Measurements from ENCODE around the gene LRP1B.
"Not testable (repeated sequence)": the region's sequence is repeated elsewhere in the genome, so short reads cannot be mapped to it uniquely, and the experiment has no call there.

LRP1B gene

DNA sequence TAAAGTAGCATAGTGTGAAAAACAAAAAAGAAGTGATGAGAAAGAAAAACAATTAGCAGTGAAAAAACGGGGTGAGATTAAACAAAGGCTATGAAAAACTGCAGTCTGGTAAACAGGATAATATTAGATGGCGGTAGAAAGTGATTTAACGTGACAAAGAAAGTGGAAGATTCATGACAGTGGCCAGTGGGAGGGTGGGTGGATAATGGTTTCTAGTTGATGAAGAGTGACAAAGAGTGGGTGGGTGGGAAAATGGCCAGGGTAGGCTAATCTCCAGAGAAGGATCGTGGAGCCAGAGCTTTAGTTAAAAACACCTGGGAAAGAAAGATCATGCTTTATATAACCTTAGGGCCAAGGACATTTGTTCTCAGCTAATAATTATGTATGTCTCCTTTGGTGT is 1667.8 kb downstream of the LRP1B start:
- DNase-seq = no peak

DNA sequence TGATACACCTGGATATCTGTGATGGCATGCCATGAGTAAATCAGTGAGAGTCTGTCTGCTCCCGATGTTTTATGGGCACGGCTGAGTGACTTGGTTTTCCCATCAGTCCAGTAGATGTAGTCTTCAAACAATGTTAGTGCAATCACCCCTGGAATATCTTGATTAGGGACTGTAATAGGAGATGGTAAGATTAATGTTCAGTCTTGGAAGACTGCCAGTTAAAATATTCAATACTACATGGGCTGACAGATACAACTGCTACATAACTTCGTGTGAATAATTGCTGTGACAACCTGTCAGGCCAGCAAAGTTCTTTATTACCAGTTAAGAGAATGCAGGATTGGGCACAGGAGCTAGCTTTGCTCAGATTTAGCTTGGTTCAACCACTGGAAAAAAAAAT is 1673.3 kb downstream of the LRP1B start:
- DNase-seq = no peak

DNA sequence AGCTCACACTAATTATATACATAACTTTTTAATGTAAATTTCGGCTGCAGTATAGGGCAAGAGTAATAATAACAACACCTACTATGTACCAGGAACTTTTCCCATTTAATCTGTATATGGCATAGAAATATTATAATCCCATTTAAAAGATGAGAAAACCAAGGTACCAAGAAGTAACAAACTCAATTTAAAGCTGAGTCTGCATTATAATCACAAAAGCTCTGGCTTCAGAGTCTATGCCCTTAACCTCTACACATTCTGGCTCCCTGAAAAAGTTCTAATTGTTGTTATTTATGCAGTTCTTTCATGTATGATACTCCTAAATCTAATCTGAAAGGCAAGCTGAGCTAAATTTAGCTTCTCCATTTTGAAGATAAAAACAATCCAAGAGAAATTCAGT is 1675.5 kb downstream of the LRP1B start:
- DNase-seq = no peak

DNA sequence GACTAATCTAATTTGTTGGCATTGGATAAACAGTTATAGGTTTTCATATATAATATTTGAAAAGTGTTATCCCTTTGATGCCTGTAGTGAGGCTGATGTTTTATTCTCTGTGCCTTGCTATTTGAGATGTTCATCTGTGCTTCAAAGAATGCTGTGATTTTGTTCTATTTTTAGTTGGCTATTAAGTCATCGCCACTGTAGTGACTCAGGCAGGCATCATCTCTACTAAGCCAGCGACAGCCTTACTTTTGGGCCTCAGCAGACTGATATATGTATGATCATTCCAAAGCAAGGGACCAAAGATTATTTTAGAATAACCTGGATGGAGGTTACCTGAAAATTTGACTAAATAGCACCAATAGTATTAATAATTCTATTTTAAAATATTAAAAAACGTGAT is 1676.1 kb downstream of the LRP1B start:
- DNase-seq = no peak

DNA sequence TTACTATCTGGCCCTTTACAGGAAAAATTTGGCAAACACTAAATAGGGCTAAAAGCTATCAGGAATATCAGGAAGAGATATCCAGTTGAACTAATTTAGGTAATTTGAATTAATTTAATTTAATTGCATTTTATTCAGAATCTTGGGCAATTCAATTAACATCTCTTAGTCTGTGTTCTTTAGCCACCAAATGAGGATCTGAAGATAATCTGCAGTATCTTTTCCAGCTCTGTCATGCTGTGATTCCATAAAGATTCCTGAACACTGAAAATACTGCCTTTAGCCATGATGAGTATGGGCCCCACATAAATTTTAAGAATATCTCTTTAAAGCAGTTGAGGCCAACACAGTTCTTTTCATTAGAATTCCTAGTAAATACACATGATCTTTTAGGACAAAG is 1679.5 kb downstream of the LRP1B start:
- no peak for DNase-seq

DNA sequence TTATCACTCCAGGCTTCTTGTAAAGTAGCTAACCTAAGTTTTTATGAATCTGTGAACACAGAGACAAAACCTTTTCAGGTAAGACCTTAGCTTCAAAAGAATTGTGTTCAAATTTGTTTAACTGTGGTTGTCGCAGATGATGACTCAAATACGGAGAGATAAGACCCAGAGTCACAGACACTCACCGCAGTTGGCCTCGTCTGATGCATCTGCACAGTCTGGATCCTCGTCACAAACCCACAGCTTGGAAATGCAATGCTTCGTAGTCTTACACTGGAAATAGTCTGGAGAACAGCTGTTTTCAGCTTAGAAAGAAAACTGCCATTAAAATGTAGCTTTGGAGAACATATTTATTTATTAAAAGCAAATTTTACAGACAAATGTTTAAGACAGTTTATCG is 1688.5 kb downstream of the LRP1B start:
- no peak for DNase-seq

DNA sequence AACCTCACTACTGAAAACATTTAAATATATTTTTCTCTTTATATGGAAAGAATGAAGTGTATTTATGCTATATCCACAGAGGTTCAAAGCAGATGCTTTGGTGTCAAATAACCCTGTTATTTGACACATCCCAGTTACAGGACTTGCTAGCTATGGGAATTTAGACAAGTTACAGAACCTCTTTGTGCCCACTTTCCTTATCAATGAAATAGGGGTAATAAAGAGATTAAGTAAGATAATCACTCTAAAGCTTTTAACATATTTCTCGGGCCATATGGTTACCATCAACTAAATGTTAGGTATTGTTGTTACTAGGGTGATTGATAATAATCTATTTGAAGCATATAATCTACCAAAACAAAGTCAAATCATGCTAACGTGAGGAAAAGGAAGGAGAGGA is 1690.0 kb downstream of the LRP1B start:
- DNase-seq = no peak

DNA sequence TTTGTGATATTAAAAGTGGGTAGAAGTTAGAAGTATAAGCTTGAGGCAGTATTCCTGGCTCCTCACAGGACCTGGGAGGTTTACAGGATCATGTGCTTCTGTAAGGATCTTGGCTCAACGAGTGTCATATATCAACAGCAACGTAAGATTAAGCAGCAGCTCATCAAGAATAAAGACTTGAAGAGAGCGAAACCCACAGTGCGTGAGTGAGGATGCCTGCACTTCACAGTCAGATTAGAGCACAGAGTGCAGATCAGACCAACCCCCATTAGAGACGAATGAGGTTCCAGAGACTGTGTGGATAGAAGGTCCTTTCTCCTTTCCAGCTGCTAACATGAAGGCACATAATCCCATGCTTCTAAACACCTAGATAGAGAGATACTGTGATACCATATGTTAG is 1693.9 kb downstream of the LRP1B start:
- DNase-seq = no peak

DNA sequence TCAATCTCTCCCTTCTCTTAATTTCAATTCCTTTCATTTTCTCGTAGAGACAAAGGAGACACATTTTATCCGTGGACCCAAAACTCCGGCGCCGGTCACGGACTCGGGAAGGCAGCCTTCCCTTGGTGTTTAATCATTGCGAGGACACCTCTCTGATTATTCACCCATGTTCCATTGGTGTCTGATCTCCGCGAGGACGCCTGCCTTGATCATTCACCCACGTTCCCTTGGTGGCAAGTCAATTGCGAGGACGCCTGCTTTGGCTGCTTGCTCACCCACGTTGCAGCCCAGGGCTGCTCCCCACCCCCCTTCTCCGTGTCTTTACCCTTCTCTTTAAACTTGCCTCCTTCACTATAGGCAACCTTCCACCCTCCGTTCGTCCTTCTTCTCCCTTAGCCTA is 1703.8 kb downstream of the LRP1B start:
- DNase-seq = not testable (repeated sequence)

DNA sequence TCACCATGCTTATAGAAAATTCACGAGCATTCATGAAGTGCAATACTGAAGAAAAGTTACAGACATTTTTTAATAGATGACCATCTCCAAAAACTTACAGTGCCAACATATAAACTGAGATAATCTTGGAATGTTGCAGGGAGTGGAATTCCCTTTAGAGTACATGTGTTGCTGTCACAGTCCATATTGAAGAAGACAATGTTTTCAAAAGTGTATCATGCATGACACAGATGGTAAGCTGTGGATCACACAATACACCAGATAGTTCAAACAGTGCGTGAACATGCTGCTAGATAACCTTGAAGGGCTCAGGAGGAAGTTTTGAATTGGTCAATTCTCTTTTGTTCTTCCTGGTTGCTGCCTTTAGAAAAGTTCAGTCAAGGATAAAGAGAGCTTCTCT is 1706.3 kb downstream of the LRP1B start:
- no peak for DNase-seq

DNA sequence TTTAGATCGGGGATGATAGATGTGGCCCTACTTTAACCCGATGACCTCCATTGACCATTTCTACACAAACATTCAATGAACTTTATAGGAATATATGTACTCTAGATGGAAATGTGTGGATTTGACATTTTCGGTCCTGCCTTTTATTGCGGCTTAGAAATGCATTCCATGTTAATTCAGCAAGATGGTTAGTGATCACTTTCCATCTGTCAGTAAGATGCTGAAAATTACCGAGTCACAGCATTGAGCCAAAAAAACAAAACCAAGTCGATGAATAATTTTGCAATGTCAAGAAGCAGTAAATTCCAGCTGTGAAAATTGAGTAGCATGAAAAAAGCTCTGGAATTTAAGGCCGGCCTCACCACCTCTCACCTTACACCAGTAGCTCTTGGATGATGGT is 1708.1 kb downstream of the LRP1B start:
- DNase-seq = no peak

DNA sequence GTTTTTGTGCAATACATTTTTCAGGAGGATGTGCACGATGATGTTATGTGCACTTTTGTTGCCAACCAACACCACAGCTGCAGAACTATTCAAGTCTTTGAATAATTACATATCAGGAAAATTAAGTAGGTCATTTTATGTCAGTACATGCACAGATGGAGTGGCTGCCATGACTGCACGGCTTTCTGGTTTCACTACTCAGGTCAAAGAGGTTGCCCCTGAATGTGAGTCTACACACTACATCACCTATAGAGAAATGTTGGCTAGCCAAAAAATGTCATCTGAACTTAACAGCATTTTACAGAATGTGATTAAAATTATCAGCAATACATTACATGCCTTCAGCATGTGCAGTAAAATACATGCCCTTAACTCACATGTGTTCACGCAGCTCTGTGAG is 1713.3 kb downstream of the LRP1B start:
- DNase-seq = no peak

DNA sequence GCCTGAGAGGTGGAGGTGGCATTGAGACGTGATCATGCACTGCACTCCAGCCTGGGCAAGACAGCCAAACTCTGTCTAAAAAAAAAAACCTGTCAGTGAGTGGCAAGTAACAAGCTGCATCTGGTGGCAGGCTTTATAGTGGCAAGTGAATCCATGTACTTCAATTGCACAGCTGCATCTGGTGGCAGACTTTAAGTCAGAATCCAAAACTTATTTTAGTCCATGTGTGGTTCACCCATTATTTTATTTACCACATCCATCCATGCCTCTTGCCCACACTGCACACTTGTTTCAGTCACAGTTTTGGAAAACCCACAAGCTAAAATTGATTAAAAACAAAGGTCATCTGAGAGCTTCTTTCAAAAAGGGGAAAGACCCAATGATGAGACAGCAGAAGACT is 1714.2 kb downstream of the LRP1B start:
- no peak for DNase-seq

DNA sequence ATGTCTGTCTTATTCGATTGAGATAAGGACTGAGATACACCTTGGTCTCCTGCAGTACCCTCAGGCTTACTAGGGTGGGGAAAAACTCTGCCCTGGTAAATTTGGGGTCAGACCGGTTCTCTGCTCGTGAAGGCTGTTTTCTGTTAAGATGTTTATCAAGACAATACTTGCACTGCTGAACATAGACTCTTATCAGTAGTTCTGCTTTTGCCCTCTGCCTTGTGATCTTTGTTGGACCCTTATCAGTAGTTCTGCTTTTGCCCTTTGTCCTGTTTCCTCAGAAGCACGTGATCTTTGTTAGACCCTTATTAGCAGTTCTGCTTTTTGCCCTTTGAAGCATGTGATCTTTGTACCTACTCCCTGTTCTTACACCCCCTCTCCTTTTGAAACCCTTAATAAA is 1715.8 kb downstream of the LRP1B start:
- not testable (repeated sequence) for DNase-seq

DNA sequence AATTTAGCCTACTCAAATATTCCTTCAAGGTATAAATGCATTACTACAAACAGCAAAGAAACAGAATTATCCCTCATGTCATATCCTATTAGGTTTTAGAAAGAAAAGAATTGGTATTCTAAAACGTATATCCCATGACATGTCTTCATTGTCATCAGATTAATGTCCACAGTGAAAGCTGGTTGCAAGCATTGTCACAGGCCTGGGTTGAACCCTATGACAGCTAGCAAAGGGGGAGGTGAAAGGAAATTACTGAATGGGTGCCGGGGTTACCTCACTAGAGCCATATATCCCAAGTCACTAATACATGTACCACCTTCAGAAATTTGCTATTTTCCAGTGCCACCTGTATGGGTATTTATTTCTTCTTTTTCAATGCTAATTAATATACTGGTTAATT is 1720.1 kb downstream of the LRP1B start:
- no peak for DNase-seq

DNA sequence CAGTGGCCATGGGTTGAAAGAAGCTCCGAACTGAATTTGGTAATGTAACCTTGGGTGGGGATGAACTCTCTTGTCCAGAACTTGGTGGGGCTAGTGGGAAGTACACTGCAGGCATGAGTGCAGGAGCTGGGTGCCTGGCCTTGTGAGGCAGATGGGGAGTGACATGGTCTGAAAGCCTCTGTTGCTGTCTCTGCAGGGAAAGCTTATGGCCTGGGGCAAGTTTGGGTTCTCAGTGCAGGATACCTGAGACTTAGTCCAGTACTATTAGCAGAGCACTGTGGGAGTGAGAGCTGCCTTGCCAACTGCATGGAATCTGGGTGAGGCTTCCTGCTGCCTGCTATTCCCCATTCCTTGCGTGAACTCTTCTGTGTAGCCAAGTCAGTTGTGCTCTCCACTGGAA is 1729.8 kb downstream of the LRP1B start:
- no peak for DNase-seq

DNA sequence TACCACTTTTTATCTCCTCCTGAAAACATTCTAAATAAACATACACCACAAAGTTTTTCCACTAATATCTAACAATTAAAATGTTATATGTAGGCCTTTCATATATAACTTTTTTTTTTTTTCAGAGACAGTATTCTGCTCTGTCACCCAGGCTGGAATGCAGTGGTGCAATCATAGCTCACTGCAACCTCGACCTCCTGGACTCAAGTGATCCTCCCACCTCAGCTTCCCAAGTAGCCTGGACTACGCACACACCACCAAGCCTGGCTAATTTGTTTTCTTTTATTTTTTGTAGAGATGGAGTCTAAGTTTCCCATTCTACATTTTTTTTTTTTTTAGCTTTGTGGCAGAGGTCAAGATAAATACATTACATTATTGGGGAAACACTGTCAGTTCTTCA is 1738.0 kb downstream of the LRP1B start:
- DNase-seq = no peak

DNA sequence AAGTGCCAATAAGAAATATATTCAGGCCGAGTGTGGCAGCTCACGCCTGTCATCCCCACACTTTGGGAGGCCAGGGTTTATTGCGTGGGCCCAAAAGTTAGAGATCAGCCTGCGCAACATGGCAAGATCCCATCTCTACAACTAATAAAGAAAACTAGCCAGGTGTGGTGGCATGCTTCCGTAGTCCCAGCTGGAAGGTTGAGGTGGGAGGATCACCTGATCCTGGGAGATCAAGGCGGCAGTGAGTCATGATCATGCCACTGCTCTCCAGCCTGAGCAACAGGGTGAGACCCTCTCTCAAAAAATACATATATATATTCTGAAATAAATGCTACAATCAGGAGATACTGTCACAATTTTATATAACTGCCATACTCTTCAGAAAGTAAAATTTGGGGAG is 1745.9 kb downstream of the LRP1B start:
- DNase-seq = no peak

DNA sequence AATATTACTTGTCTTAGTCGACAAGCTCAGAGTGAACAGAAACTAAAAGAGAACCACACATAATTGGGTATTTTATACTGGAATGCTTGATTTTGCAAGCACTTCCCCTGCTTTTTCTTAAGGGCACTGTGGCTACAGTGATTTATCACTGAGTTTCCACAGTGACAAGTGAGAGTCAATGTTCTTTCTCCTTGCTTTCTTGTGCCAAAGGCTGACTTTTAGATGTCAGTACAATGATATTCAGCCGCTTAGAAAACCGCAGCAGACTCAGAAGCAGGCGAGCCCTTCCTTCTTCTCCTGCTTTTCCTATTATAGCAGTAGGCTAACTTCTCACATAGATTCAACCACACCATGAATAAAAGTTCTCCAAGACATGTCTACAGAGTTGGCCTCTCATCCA is 1747.0 kb downstream of the LRP1B start:
- no peak for DNase-seq

DNA sequence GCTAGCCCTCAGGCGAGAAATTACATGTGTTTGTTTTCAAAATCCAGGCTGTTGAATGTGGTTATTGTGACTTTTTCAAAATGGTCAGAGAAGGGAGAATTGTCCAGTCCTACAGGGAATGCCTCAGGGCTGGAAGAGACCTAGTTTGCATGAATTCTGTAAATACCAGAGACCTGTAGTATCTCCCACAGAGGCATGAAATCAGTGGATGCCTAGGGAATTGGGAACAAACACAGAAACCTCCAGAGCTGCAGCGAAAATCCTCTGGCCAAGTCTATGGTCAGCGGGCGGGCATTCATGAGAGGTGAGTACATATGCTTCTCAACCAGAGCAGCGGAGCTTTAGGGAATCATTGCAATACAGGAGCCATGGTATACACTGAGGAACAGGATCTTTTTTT is 1754.1 kb downstream of the LRP1B start:
- no peak for DNase-seq

DNA sequence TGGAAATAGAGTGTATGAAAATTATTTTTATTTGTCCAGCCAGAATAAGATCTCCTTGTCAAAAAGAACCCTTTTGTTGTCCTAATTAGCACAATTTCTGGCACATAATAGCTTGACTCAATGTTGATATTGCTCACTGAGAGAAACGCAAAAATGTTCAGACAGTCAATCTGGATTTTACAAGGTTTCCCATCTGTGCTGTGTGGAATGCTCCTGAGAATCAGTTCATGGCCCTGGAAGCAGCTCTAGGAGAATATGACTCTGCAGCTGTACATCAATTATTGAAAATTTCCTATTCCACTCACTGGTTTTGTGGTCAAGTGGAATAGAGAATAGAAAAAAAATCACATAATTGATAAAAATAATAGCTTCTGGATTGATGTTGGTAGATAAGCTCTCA is 1767.7 kb downstream of the LRP1B start:
- DNase-seq = no peak

DNA sequence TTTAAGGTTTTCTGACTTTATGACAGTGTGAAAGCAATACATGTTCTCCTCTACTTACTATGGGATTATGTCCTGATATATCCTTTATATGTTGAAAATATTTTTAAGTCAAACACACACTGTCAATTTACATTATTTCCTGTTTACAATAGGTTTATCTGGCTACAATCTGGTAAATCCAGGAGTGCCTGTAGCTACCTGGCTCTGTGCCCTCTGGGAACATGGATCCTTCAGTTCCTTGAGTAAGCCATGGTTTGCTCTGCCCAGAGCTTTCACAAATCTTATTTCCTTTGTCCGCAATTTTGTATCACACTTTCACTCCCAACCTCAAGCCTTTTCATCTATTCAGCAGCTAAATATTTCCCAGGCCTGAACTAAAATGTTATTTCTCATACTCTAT is 1768.5 kb downstream of the LRP1B start:
- no peak for DNase-seq

DNA sequence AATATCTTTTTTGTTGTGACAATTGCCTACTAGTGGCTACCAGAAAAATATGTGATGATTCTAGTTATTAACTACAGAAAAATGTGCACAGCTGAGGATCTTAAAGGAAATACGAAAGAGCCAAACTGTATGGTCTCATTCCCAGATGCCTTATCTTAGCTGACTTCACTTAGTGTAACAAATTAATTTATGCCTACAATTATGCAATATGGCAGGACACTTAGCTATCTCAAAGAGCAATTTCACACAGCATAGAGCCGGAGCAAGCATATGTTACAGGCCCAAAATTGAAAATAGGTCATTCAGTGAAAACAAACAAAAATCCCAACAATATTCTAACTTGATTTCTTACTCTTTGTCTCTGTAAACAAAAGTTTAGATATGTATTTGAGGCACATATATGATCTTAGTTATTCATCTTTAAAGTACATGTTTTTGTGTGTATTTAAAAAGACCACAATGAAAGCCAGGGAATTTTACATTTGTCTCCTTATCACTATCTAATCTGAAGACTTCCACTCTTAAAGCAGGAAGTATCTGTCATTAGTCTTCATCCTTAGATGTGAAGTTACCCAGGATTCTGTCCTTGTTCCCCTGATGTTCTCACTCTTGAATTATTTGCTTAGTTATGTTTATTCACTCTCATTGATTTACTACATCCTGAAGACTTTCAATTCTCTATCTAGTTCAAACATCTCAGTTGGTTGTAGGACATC is 1771.6 kb downstream of the LRP1B start:
- DNase-seq = no peak

DNA sequence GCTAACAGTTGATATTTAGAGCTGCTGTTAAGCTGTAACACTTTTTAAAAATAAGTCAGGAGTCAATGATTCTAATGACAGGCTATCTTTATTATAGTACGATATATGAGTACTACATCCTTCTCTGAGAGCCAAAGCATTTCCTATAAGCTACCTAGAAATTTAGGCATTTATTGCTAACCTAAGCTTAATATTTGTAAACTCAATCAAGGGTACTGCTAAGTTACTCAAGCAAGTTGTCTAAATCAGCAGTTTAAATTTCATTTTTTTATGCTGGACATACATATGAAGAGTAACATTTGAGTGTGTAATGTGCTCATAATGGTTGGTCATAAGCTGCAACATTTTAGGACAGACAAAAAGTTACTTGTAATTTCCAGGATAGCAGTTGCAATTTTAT is 1774.1 kb downstream of the LRP1B start:
- no peak for DNase-seq

DNA sequence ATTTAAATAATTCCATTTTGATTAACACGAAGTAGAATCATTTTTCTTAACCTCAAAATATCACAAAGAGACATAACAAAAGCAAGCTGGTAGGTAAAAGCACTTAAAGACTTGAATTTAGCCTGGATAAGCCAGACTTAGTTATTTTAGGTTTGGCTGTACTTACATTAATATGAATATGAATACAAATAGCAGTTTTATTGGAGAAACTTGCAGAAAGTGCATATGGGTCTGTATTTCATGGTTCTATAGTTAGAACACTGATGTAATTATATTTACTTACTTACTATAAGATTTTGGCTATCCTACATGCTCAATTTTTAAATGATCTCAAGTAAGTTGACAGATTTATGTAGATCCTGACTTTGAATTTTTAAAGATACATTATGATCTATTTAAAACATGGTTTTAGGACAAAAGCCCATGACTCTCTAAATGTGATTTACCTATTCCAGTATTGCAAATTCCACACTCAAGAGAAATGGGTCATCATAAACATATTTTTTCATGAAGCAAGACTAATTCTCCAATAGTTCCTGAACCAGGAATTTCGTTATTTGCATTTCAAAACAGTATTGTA is 1775.2 kb downstream of the LRP1B start:
- DNase-seq = no peak

Measured in stimulated activated CD8-positive, alpha-beta memory T cell treated with anti-CD3 and anti-CD28 coated beads, Interleukin-4, amount 100 ng/mL, for 48 hours (primary cell).